ENCODE data around the gene NUDT4B. TPM values are rescaled to one million over a fixed set of nuclear protein-coding genes. Genes with fewer than 3 reads are reported as not detected.
"Not testable (repeated sequence)": the region's sequence is repeated elsewhere in the genome, so short reads cannot be mapped to it uniquely, and the experiment has no call there.

Gene NUDT4B
- total RNA-seq, 1 experiment from 2014 or later: 26.8 TPM

GRCh38 chr1:148732277-148732676, 16.3 kb upstream of the NUDT4B start:
- DNase-seq (ENCODE audit: low read depth, low spot score); in situ Hi-C loops (cut with HindIII; ENCODE audit: low pct_unique_long_range_greater_than_20kb, low sequenced_read_pairs): not testable (repeated sequence)

GRCh38 chr1:148733585-148734310, 14.8 kb upstream of the NUDT4B start:
- in situ Hi-C loops (cut with HindIII; ENCODE audit: low pct_unique_long_range_greater_than_20kb, low sequenced_read_pairs); DNase-seq (ENCODE audit: low read depth, low spot score): not testable (repeated sequence)

- DNase-seq (ENCODE audit: low read depth, low spot score); in situ Hi-C loops (cut with HindIII; ENCODE audit: low pct_unique_long_range_greater_than_20kb, low sequenced_read_pairs): not testable (repeated sequence)
Measured at GRCh38 chr1:148734311-148734662, 14.3 kb upstream of the NUDT4B start.

- DNase-seq (ENCODE audit: low read depth, low spot score); in situ Hi-C loops (cut with HindIII; ENCODE audit: low pct_unique_long_range_greater_than_20kb, low sequenced_read_pairs): not testable (repeated sequence)
Measured at GRCh38 chr1:148735538-148735937, 13.0 kb upstream of the NUDT4B start.

GRCh38 chr1:148738667-148739066, 9.9 kb upstream of the NUDT4B start:
- DNase-seq (ENCODE audit: low read depth, low spot score); in situ Hi-C loops (cut with HindIII; ENCODE audit: low pct_unique_long_range_greater_than_20kb, low sequenced_read_pairs): not testable (repeated sequence)

GRCh38 chr1:148743200-148743599, 5.4 kb upstream of the NUDT4B start:
- in situ Hi-C loops (cut with HindIII; ENCODE audit: low pct_unique_long_range_greater_than_20kb, low sequenced_read_pairs); DNase-seq (ENCODE audit: low read depth, low spot score): not testable (repeated sequence)

- in situ Hi-C loops (cut with HindIII; ENCODE audit: low pct_unique_long_range_greater_than_20kb, low sequenced_read_pairs); DNase-seq (ENCODE audit: low read depth, low spot score): not testable (repeated sequence)
Measured at GRCh38 chr1:148743726-148744720, 4.6 kb upstream of the NUDT4B start.

GRCh38 chr1:148749335-148749681, 734 bp downstream of the NUDT4B start:
- DNase-seq (ENCODE audit: low read depth, low spot score); in situ Hi-C loops (cut with HindIII; ENCODE audit: low pct_unique_long_range_greater_than_20kb, low sequenced_read_pairs): not testable (repeated sequence)

- in situ Hi-C loops (cut with HindIII; ENCODE audit: low pct_unique_long_range_greater_than_20kb, low sequenced_read_pairs); DNase-seq (ENCODE audit: low read depth, low spot score): not testable (repeated sequence)
Measured at GRCh38 chr1:148756231-148756630, 7.7 kb downstream of the NUDT4B start.

GRCh38 chr1:148757446-148757845, 8.9 kb downstream of the NUDT4B start:
- DNase-seq (ENCODE audit: low read depth, low spot score); in situ Hi-C loops (cut with HindIII; ENCODE audit: low pct_unique_long_range_greater_than_20kb, low sequenced_read_pairs): not testable (repeated sequence)

GRCh38 chr1:148758412-148758811, 9.8 kb downstream of the NUDT4B start:
- in situ Hi-C loops (cut with HindIII; ENCODE audit: low pct_unique_long_range_greater_than_20kb, low sequenced_read_pairs): not testable (repeated sequence)

GRCh38 chr1:148758925-148759324, 10.4 kb downstream of the NUDT4B start:
- in situ Hi-C loops (cut with HindIII; ENCODE audit: low pct_unique_long_range_greater_than_20kb, low sequenced_read_pairs); DNase-seq (ENCODE audit: low read depth, low spot score): not testable (repeated sequence)

More at GRCh38 chr1:148758412-148758811, 9.8 kb downstream of the NUDT4B start:
- not testable (repeated sequence) for DNase-seq (ENCODE audit: low read depth, low spot score)

- DNase-seq (ENCODE audit: low read depth, low spot score); in situ Hi-C loops (cut with HindIII; ENCODE audit: low pct_unique_long_range_greater_than_20kb, low sequenced_read_pairs): not testable (repeated sequence)
Measured at GRCh38 chr1:148759749-148760148, 11.2 kb downstream of the NUDT4B start.

- DNase-seq (ENCODE audit: low read depth, low spot score); in situ Hi-C loops (cut with HindIII; ENCODE audit: low pct_unique_long_range_greater_than_20kb, low sequenced_read_pairs): not testable (repeated sequence)
Measured at GRCh38 chr1:148760206-148760605, 11.6 kb downstream of the NUDT4B start.

- in situ Hi-C loops (cut with HindIII; ENCODE audit: low pct_unique_long_range_greater_than_20kb, low sequenced_read_pairs); DNase-seq (ENCODE audit: low read depth, low spot score): not testable (repeated sequence)
Measured at GRCh38 chr1:148761360-148761759, 12.8 kb downstream of the NUDT4B start.

GRCh38 chr1:148765238-148766019, 16.9 kb downstream of the NUDT4B start:
- DNase-seq (ENCODE audit: low read depth, low spot score); in situ Hi-C loops (cut with HindIII; ENCODE audit: low pct_unique_long_range_greater_than_20kb, low sequenced_read_pairs): not testable (repeated sequence)

- in situ Hi-C loops (cut with HindIII; ENCODE audit: low pct_unique_long_range_greater_than_20kb, low sequenced_read_pairs); DNase-seq (ENCODE audit: low read depth, low spot score): not testable (repeated sequence)
Measured at GRCh38 chr1:148768541-148768940, 20.0 kb downstream of the NUDT4B start.
